Psoas muscle (tissue), 8 donors: ENCODE data around the gene RAB11FIP2. TPM values are rescaled to one million over a fixed set of nuclear protein-coding genes. Genes with fewer than 3 reads are reported as not detected.

Experiments
- ATAC-seq, 4 donors: fragments of 200-7000 bp; cut with Tn5 transposase; one replicate each; pipeline ENCODE4 v1.9.1; 2020; ENCODE audit warnings: moderate library complexity in 3 of 4, mild to moderate bottlenecking in 2 of 4
- DNase-seq, 2 donors: peaks; one replicate each; pipeline ENCODE4 v3.0.0-alpha.2; 2020
- H3K27ac ChIP-seq: fragments of 200-600 bp; one replicate; pipeline ENCODE4 v1.8.0; 2022
- H3K27me3 ChIP-seq, 3 donors: fragments of 200-600 bp in 1 of 3; one replicate each; pipeline versions ENCODE4 v1.6.1 to v1.8.0; 2013 to 2022; ENCODE audit warnings: low read length in 2 of 3, mild to moderate bottlenecking in 2 of 3, moderate library complexity in 1 of 3; ENCODE audit not compliant: insufficient read depth in 3 of 3
- H3K36me3 ChIP-seq, 2 donors: fragments of 200-600 bp in 1 of 2; one replicate each; pipeline versions ENCODE4 v1.6.1 to v1.8.0; 2013 to 2022; ENCODE audit warnings: low read depth in 1 of 2, mild to moderate bottlenecking in 1 of 2, moderate library complexity in 1 of 2; ENCODE audit not compliant: insufficient read depth in 1 of 2
- H3K4me1 ChIP-seq: fragments of 200-600 bp; one replicate; pipeline ENCODE4 v1.8.0; 2022
- H3K4me3 ChIP-seq: fragments of 200-600 bp; one replicate; pipeline ENCODE4 v1.8.0; 2022; ENCODE audit warnings: mild to moderate bottlenecking
- H3K9me3 ChIP-seq: fragments of 200-600 bp; one replicate; pipeline ENCODE4 v1.8.0; 2022
- WGBS, 3 donors: extraction: QIAGEN DNeasy Blood & Tissue Kit; methylation state at CpG; one replicate each; pipeline versions ENCODE4 v1.1.6 to v1.1.7; 2013; 5-methylcytosine and 5-hydroxymethylcytosine counted together
- intact Hi-C, 2 donors: fragments of 100-400 bp; cut with DNase I; formaldehyde crosslinking; loops; one replicate each; pipeline versions ENCODE4 v1.11.0 to v1.14.2; 2022
- polyA plus RNA-seq, 3 donors: library from polyadenylated mRNA; stranded (reverse); fragments of 200-250 nt; gene quantifications; one replicate each; pipeline ENCODE4 v1.2.3, GENCODE V29; 2013
- total RNA-seq, 4 donors: library from RNA; stranded (reverse); fragmentation: NEBNext Ultra II Directional in 2 of 4; extraction: Animal tissue kit (Norgen Biotek cat#: 25700) in 2 of 4; gene quantifications; one replicate each; pipeline versions ENCODE4 v1.2.1 to v1.2.4, GENCODE V29; 2021 to 2023
- TF ChIP-seq, protein P1 (sequence below): fragments of 200-600 bp; IDR thresholded peaks from one replicate; pipeline ENCODE4 v1.8.0; 2022; ENCODE audit warnings: antibody characterized with exemption
- donor health status: healthy with polysubstance abuse.
- donor health status: DM: no; HTN: no; CAD: no; lungs with moderate emphysema.
- donor health status: Bipolar disorder and iron deficiency.
- donor health status: healthy.
- donor health status: DM: yes; HTN: yes; CAD: no.
- donor health status: DM: no; HTN: no; CAD: no.
- donor health status: DM: no; HTN: no; CAD: no.
- donor health status: DM: yes; HTN: yes; CAD: no.

The RAB11FIP2 gene
- total and polyA plus RNA-seq, 7 donors, result 3.1 to 13.6 (median 10.4) TPM

DNA sequence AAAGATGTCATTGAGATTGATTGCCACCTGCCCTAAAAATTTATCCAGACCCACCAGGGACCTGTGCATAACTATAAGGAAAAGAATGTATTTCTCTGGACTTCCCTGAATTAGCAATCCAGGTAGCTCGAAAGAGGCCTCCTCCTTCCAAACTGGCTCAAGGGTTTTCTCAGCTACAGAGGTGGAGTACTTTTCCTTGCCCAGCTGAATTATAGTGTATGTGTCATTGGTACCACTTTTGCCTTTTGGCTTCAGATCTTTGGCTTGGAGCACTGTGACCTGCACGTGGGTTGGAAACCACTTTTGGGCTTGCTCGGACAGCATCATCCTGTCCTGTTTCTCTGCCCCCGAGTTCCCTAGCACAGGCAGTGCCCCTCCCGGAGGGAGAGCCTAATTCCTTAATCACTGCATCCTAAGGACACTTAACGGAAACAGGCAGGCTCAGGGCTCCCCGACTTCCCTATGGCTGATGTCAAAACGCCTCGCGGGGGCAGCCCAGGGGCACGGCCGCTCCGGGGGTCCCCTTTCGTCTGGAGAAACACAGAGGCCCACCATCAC is 825 bp downstream of the RAB11FIP2 start:
- Histone ChIP-seq H3K27ac (peak overlapping the region; percentile 93), H3K4me3 (peak overlapping the region; percentile 86), H3K36me3 (no peaks in the 10 kb centered on the region), H3K27me3 (no peaks in the 10 kb centered on the region), H3K9me3 (no peaks in the 10 kb centered on the region), H3K4me1 (peaks cover 44% of the 10 kb centered on the region)
- TF ChIP-seq, protein P1, sequence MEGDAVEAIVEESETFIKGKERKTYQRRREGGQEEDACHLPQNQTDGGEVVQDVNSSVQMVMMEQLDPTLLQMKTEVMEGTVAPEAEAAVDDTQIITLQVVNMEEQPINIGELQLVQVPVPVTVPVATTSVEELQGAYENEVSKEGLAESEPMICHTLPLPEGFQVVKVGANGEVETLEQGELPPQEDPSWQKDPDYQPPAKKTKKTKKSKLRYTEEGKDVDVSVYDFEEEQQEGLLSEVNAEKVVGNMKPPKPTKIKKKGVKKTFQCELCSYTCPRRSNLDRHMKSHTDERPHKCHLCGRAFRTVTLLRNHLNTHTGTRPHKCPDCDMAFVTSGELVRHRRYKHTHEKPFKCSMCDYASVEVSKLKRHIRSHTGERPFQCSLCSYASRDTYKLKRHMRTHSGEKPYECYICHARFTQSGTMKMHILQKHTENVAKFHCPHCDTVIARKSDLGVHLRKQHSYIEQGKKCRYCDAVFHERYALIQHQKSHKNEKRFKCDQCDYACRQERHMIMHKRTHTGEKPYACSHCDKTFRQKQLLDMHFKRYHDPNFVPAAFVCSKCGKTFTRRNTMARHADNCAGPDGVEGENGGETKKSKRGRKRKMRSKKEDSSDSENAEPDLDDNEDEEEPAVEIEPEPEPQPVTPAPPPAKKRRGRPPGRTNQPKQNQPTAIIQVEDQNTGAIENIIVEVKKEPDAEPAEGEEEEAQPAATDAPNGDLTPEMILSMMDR, result no peak
- intact Hi-C loops, result loop anchor here in 1 of 2 donors (5.0 kb wide), 2 partner anchors 296 to 504 kb away; partner anchors contain the start of genes EMX2 and FAM204A
- peak; percentile 61 to 88 (median 80) for ATAC-seq
- DNase-seq, result peak in 1 of 2 donors; percentile 76
- 0 to 1% (median 1%) methylated on average over 14 of the region's 14 CpGs for WGBS, 3 donors

DNA sequence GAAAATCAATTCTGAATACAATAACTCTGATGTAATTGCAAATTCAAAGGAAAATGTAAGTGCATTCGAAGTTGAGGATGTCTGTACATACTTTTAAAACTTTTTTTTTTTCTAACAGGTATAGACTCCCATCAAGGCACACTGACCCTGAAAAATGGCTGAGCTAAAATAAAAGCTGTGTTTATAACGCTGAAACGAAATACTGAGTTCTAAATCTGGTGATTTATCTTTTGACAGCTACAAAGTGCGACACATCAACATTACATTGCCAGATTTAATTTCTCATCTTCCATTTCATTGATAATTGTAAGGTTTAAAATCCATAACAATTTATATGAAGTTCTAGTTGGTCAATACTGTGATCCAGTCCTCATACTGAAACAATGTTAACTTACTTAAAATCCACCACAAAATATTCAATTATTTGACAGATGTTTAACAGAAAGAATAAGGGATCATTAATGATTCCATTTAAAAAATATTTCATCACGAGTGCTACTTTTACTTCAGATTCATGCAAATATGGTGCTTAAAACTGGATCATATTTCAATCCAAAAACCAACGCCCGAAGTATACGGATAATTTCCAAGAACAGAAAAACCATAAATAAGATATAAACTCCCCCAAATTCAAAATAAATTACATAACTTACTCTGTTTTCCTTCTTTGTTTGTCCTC is 1.4 kb downstream of the RAB11FIP2 start:
- no peak for ATAC-seq
- H3K27ac ChIP-seq, result peak overlapping the region; percentile 93
- peaks cover 46% of the 10 kb centered on the region for H3K4me1 ChIP-seq
- DNase-seq, result no peak
- H3K36me3 ChIP-seq, result no peaks in the 10 kb centered on the region
- H3K27me3 ChIP-seq, result no peaks in the 10 kb centered on the region
- 21 to 31% (median 21%) methylated on average over 8 of the region's 8 CpGs for WGBS, 3 donors
- H3K9me3 ChIP-seq, result no peaks in the 10 kb centered on the region
- peak overlapping the region; percentile 86 for H3K4me3 ChIP-seq
- TF ChIP-seq, protein P1, result no peak
- intact Hi-C loops, result loop anchor here in 1 of 2 donors (5.0 kb wide), 2 partner anchors 297 to 503 kb away; partner anchors contain the start of genes EMX2 and FAM204A

DNA sequence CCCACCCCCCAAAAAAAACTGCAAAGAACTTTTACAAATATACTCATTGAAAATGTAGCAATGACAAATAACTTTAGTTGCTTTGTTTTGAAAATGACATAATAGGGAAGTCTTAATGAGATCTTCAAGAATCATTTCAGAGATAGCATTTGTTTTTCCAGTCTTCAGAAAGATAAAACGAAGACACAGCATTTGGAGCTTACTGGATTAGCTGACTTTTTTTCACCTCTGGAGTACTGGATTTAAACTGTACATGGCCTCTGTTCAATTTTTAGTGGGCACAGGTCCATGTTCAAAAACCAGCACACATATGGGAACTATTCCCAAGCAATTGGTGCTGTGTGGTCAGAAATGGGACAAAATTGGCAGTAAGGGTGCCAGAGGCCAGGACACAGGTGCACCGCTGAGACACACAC is 3.9 kb downstream of the RAB11FIP2 start:
- DNase-seq (no peak), ATAC-seq (no peak)
- no peak overlapping the region for H3K27ac ChIP-seq
- WGBS, 3 donors, result 30 to 49% (median 37%) methylated on average over 2 of the region's 2 CpGs
- peaks cover 0 to 11% of the 10 kb centered on the region in 2 donors for H3K36me3 ChIP-seq
- no peaks in the 10 kb centered on the region for H3K27me3 ChIP-seq
- H3K4me3 ChIP-seq, result no peak overlapping the region
- no peaks in the 10 kb centered on the region for H3K9me3 ChIP-seq
- intact Hi-C loops, result no loop called here
- H3K4me1 ChIP-seq, result peaks cover 46% of the 10 kb centered on the region
- TF ChIP-seq, protein P1, result no peak

GRCh38 chr10:118042336-118042735 is 4.4 kb downstream of the RAB11FIP2 start:
- intact Hi-C loops, result no loop called here
- ATAC-seq (no peak), DNase-seq (no peak)
- H3K4me1 ChIP-seq, result peaks cover 46% of the 10 kb centered on the region
- H3K4me3 ChIP-seq, result no peak overlapping the region
- H3K36me3 ChIP-seq, result peaks cover 0 to 12% of the 10 kb centered on the region in 2 donors
- H3K9me3 ChIP-seq, result no peaks in the 10 kb centered on the region
- no peak overlapping the region for H3K27ac ChIP-seq
- TF ChIP-seq, protein P1, result no peak
- H3K27me3 ChIP-seq, result no peaks in the 10 kb centered on the region
